C4-2B (cell line): Measurements from ENCODE around the gene MVB12A.

Experiments used
- H3K27ac ChIP-seq: fragments of 450-650 bp; 2 replicates; pipeline ENCODE4 v1.5.1; 2017
- ZFX ChIP-seq: fragments of 450-650 bp; IDR thresholded peaks from 2 replicates; pipeline ENCODE4 v1.6.1; 2017
- TF ChIP-seq, protein P1 (sequence below): fragments of 450-650 bp; conservative IDR thresholded peaks from 2 replicates; pipeline ENCODE4 v1.5.1; 2017; ENCODE audit warnings: mild to moderate bottlenecking

The MVB12A gene

DNA sequence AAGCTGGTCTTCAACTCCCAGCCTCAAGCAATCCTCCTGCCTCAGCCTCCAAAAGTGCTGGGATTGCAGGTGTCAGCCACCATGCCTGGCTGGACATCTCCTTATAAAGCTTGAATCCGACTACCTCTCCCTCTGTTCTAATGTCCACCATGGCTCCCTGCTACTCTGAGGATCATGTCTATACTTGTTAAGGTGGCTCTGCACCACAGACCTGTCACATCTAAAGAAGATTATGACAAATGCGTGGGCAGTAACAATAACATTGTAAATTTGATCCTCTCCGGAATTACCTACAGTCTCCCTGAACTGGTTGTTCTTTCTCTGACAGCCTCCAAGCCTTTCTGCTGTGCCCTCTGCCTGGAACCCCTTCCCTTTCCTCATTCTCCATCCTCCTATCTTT lies 39.1 kb downstream of the MVB12A start:
- no peak overlapping the region for H3K27ac ChIP-seq
- no peak for TF ChIP-seq ZFX
- TF ChIP-seq, protein P1, sequence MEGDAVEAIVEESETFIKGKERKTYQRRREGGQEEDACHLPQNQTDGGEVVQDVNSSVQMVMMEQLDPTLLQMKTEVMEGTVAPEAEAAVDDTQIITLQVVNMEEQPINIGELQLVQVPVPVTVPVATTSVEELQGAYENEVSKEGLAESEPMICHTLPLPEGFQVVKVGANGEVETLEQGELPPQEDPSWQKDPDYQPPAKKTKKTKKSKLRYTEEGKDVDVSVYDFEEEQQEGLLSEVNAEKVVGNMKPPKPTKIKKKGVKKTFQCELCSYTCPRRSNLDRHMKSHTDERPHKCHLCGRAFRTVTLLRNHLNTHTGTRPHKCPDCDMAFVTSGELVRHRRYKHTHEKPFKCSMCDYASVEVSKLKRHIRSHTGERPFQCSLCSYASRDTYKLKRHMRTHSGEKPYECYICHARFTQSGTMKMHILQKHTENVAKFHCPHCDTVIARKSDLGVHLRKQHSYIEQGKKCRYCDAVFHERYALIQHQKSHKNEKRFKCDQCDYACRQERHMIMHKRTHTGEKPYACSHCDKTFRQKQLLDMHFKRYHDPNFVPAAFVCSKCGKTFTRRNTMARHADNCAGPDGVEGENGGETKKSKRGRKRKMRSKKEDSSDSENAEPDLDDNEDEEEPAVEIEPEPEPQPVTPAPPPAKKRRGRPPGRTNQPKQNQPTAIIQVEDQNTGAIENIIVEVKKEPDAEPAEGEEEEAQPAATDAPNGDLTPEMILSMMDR = no peak

GRCh38 chr19:17460372-17461230 lies 40.8 kb downstream of the MVB12A start, which contains the start of gene NXNL1:
Gene NXNL1, minus strand, starts transcription at chr19:17460926. Its CDS starts 57 bp downstream, at chr19:17460869.
- no peak within 1 kb of the TSS for H3K27ac ChIP-seq
- TF ChIP-seq, protein P1 = no peak
- no peak for TF ChIP-seq ZFX

DNA sequence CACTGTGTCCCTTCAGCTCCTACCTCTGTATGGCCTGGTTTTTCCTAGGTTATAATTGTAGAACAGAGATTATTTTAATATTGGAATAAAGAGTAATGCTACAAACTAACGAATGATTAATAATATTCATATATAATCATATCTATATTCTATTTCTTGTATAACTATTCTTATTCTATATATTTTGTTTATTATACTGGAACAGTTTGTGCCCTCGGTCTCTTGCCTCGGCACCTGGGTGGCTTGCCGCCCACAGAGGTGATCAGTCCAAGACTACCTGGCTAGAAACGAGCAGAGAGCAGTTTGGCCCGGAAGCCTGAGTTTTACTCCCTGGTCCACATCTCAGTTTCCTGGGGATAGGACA lies 46.6 kb downstream of the MVB12A start:
- H3K27ac ChIP-seq = no peak overlapping the region
- TF ChIP-seq, protein P1 = no peak; the same call in 1 of the 2 replicates
- TF ChIP-seq ZFX = no peak

- no peak for TF ChIP-seq ZFX
- TF ChIP-seq, protein P1 = no peak
- 0 out of 2 replicates have a peak overlapping the region, but pooled peaks have one; percentile 55 for H3K27ac ChIP-seq
Measured at GRCh38 chr19:17467471-17468301, 47.8 kb downstream of the MVB12A start.

- H3K27ac ChIP-seq = peak overlapping the region; percentile 55
- TF ChIP-seq ZFX = no peak
- TF ChIP-seq, protein P1 = no peak
Measured at GRCh38 chr19:17468302-17469091, 48.6 kb downstream of the MVB12A start.

GRCh38 chr19:17469092-17469480 lies 49.2 kb downstream of the MVB12A start:
- TF ChIP-seq, protein P1 = no peak
- TF ChIP-seq ZFX = no peak
- H3K27ac ChIP-seq = peak overlapping the region; percentile 55
